ENCODE measurements around the gene TTLL10.

DNA sequence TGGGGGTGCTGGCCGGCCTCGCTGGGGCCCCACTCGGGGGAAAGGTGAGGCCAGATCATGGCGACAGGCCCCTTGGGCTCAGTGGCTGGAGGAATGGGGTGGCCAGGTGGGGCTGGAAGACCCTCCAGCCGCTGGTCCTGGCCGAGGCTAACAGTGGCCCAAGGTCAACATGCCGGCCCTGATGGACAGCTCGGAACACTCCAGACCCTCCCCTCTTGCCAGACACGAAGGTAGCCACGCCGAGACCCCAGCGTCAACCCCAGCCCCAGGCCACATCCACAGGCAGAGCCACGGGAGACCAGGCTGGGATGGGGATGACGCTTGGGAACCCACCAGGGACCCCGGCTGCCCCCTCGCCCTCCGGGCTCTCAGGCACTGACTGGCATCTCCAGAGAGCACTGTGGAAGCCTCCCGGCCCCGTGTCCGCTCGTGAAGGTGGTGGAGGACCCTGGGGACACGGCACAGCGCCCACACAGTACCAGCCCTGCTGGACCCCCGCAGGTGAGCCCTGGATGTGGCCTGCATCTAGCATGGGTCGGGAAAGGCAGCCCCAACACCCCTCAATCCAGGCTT, 73.7 kb downstream of the TTLL10 start:
- TF ChIP-seq, protein P1, sequence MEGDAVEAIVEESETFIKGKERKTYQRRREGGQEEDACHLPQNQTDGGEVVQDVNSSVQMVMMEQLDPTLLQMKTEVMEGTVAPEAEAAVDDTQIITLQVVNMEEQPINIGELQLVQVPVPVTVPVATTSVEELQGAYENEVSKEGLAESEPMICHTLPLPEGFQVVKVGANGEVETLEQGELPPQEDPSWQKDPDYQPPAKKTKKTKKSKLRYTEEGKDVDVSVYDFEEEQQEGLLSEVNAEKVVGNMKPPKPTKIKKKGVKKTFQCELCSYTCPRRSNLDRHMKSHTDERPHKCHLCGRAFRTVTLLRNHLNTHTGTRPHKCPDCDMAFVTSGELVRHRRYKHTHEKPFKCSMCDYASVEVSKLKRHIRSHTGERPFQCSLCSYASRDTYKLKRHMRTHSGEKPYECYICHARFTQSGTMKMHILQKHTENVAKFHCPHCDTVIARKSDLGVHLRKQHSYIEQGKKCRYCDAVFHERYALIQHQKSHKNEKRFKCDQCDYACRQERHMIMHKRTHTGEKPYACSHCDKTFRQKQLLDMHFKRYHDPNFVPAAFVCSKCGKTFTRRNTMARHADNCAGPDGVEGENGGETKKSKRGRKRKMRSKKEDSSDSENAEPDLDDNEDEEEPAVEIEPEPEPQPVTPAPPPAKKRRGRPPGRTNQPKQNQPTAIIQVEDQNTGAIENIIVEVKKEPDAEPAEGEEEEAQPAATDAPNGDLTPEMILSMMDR (IDR thresholded peaks at IDR 0.05; ENCODE audit: control extremely low read depth in 1 of 3, insufficient read depth in 1 of 3, low read depth in 1 of 3, low read length in 3 of 3): no peak
- TF ChIP-seq EGR1 (IDR thresholded peaks at IDR 0.05; ENCODE audit: borderline replicate concordance, low read depth, low read length) (no peak), RAD21 (IDR thresholded peaks at IDR 0.05 in 1 of 2, conservative IDR thresholded peaks at IDR 0.05 in 1 of 2; ENCODE audit: low read depth in 2 of 2, low read length in 2 of 2) (no peak), EP300 (IDR thresholded peaks at IDR 0.05; ENCODE audit: borderline replicate concordance in 1 of 2, low read depth in 2 of 2, low read length in 2 of 2) (no peak), MAFK (IDR thresholded peaks at IDR 0.05; ENCODE audit: low read depth, low read length) (no peak), CBX5 (IDR thresholded peaks at IDR 0.05; ENCODE audit: low read depth, low read length) (no peak), POLR2AphosphoS5 (IDR thresholded peaks at IDR 0.05; ENCODE audit: low read depth, low read length) (no peak), POLR2A (IDR thresholded peaks at IDR 0.05; ENCODE audit: control extremely low read depth in 1 of 2, low read depth in 2 of 2, low read length in 2 of 2) (no peak), RBBP5 (IDR thresholded peaks at IDR 0.05; ENCODE audit: borderline replicate concordance, low read depth, low read length) (no peak), ATF3 (IDR thresholded peaks at IDR 0.05; ENCODE audit: insufficient read depth, low read depth, low read length) (no peak), JUND (IDR thresholded peaks at IDR 0.05; ENCODE audit: low read length) (no peak), KDM1A (IDR thresholded peaks at IDR 0.05; ENCODE audit: borderline replicate concordance, low read length) (no peak), BACH1 (IDR thresholded peaks at IDR 0.05; ENCODE audit: low read length) (no peak)
- TF ChIP-seq, protein P2, sequence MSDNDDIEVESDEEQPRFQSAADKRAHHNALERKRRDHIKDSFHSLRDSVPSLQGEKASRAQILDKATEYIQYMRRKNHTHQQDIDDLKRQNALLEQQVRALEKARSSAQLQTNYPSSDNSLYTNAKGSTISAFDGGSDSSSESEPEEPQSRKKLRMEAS (IDR thresholded peaks at IDR 0.05): no peak

All from H1 (cell line).